ENCODE data around the gene TMEM236.

TMEM236 gene

GRCh38 chr10:17817316-17817715 is 65.3 kb downstream of the TMEM236 start:
- H3K36me3 ChIP-seq (ENCODE audit: insufficient read depth, low read length): no peaks in the 10 kb centered on the region
- no peak overlapping the region for H3K4me2 ChIP-seq (ENCODE audit: low read depth, low read length, poor library complexity, severe bottlenecking)
- no peaks in the 10 kb centered on the region for H3K4me1 ChIP-seq (ENCODE audit: insufficient read depth, low read length, poor library complexity, severe bottlenecking)
- H4K20me1 ChIP-seq (ENCODE audit: insufficient read depth, low read length, poor library complexity, severe bottlenecking): no peaks in the 10 kb centered on the region
- no peaks in the 10 kb centered on the region for H3K27me3 ChIP-seq (ENCODE audit: insufficient read depth, low read length, poor library complexity, severe bottlenecking)
- no peaks in the 10 kb centered on the region for H3F3A ChIP-seq (ENCODE audit: low read depth)
- H2AFZ ChIP-seq (ENCODE audit: low read length): no peak overlapping the region
- no peak for TF ChIP-seq EZH2phosphoT487 (IDR thresholded peaks at IDR 0.05; ENCODE audit: borderline replicate concordance)
- TF ChIP-seq CTCF (conservative IDR thresholded peaks at IDR 0.05; ENCODE audit: low read length): no peak
- H3K79me2 ChIP-seq (ENCODE audit: insufficient read depth, low read length): no peaks in the 10 kb centered on the region
- no peaks in the 10 kb centered on the region for H3K9me2 ChIP-seq (replicated peaks; ENCODE audit: low read depth, low read length)
- no peaks in the 10 kb centered on the region for H3K9me3 ChIP-seq (ENCODE audit: insufficient read depth, low read depth, low read length)
- no peak overlapping the region for H3K9ac ChIP-seq (ENCODE audit: low read depth, low read length, poor library complexity, severe bottlenecking)
- no peak overlapping the region for H3K4me3 ChIP-seq (ENCODE audit: low read length, poor library complexity, severe bottlenecking)

GRCh38 chr10:17817790-17818189 is 65.8 kb downstream of the TMEM236 start:
- no peaks in the 10 kb centered on the region for H4K20me1 ChIP-seq (ENCODE audit: insufficient read depth, low read length, poor library complexity, severe bottlenecking)
- H3K4me1 ChIP-seq (ENCODE audit: insufficient read depth, low read length, poor library complexity, severe bottlenecking): no peaks in the 10 kb centered on the region
- no peak overlapping the region for H3K4me2 ChIP-seq (ENCODE audit: low read depth, low read length, poor library complexity, severe bottlenecking)
- no peaks in the 10 kb centered on the region for H3K36me3 ChIP-seq (ENCODE audit: insufficient read depth, low read length)
- TF ChIP-seq CTCF (conservative IDR thresholded peaks at IDR 0.05; ENCODE audit: low read length) (no peak), EZH2phosphoT487 (IDR thresholded peaks at IDR 0.05; ENCODE audit: borderline replicate concordance) (no peak)
- no peaks in the 10 kb centered on the region for H3K9me2 ChIP-seq (replicated peaks; ENCODE audit: low read depth, low read length)
- H3F3A ChIP-seq (ENCODE audit: low read depth): no peaks in the 10 kb centered on the region
- H3K9ac ChIP-seq (ENCODE audit: low read depth, low read length, poor library complexity, severe bottlenecking): no peak overlapping the region
- no peaks in the 10 kb centered on the region for H3K27me3 ChIP-seq (ENCODE audit: insufficient read depth, low read length, poor library complexity, severe bottlenecking)
- no peak overlapping the region for H2AFZ ChIP-seq (ENCODE audit: low read length)
- H3K9me3 ChIP-seq (ENCODE audit: insufficient read depth, low read depth, low read length): no peaks in the 10 kb centered on the region
- no peaks in the 10 kb centered on the region for H3K79me2 ChIP-seq (ENCODE audit: insufficient read depth, low read length)
- H3K4me3 ChIP-seq (ENCODE audit: low read length, poor library complexity, severe bottlenecking): no peak overlapping the region

- no peak overlapping the region for H3K4me3 ChIP-seq (ENCODE audit: low read length, poor library complexity, severe bottlenecking)
- no peaks in the 10 kb centered on the region for H3K9me3 ChIP-seq (ENCODE audit: insufficient read depth, low read depth, low read length)
- no peaks in the 10 kb centered on the region for H3K36me3 ChIP-seq (ENCODE audit: insufficient read depth, low read length)
- TF ChIP-seq CTCF (conservative IDR thresholded peaks at IDR 0.05; ENCODE audit: low read length) (no peak), EZH2phosphoT487 (IDR thresholded peaks at IDR 0.05; ENCODE audit: borderline replicate concordance) (no peak)
- H3K9me2 ChIP-seq (replicated peaks; ENCODE audit: low read depth, low read length): no peaks in the 10 kb centered on the region
- no peak overlapping the region for H2AFZ ChIP-seq (ENCODE audit: low read length)
- no peaks in the 10 kb centered on the region for H3K27me3 ChIP-seq (ENCODE audit: insufficient read depth, low read length, poor library complexity, severe bottlenecking)
- no peaks in the 10 kb centered on the region for H4K20me1 ChIP-seq (ENCODE audit: insufficient read depth, low read length, poor library complexity, severe bottlenecking)
- no peak overlapping the region for H3K4me2 ChIP-seq (ENCODE audit: low read depth, low read length, poor library complexity, severe bottlenecking)
- no peaks in the 10 kb centered on the region for H3K4me1 ChIP-seq (ENCODE audit: insufficient read depth, low read length, poor library complexity, severe bottlenecking)
- no peaks in the 10 kb centered on the region for H3F3A ChIP-seq (ENCODE audit: low read depth)
- H3K79me2 ChIP-seq (ENCODE audit: insufficient read depth, low read length): no peaks in the 10 kb centered on the region
- H3K9ac ChIP-seq (ENCODE audit: low read depth, low read length, poor library complexity, severe bottlenecking): no peak overlapping the region
Observed at GRCh38 chr10:17819836-17820235, 67.8 kb downstream of the TMEM236 start.

Measured in Loucy (cell line).